ENCODE measurements around the gene ACAP2.

GRCh38 chr3:195306369-195306768 is 136.5 kb downstream of the ACAP2 start:
- TF ChIP-seq CTCF (IDR thresholded peaks at IDR 0.05) (no peak), POLR2A (IDR thresholded peaks at IDR 0.05) (no peak), POLR2AphosphoS5 (IDR thresholded peaks at IDR 0.05) (no peak), EP300 (IDR thresholded peaks at IDR 0.05) (no peak)

Measured in suprapubic skin (tissue), 4 donors.